ENCODE results near the gene ZRSR2.
"Not testable (repeated sequence)": the region's sequence is repeated elsewhere in the genome, so short reads cannot be mapped to it uniquely, and the experiment has no call there.

The ZRSR2 gene, protein sequence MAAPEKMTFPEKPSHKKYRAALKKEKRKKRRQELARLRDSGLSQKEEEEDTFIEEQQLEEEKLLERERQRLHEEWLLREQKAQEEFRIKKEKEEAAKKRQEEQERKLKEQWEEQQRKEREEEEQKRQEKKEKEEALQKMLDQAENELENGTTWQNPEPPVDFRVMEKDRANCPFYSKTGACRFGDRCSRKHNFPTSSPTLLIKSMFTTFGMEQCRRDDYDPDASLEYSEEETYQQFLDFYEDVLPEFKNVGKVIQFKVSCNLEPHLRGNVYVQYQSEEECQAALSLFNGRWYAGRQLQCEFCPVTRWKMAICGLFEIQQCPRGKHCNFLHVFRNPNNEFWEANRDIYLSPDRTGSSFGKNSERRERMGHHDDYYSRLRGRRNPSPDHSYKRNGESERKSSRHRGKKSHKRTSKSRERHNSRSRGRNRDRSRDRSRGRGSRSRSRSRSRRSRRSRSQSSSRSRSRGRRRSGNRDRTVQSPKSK

DNA sequence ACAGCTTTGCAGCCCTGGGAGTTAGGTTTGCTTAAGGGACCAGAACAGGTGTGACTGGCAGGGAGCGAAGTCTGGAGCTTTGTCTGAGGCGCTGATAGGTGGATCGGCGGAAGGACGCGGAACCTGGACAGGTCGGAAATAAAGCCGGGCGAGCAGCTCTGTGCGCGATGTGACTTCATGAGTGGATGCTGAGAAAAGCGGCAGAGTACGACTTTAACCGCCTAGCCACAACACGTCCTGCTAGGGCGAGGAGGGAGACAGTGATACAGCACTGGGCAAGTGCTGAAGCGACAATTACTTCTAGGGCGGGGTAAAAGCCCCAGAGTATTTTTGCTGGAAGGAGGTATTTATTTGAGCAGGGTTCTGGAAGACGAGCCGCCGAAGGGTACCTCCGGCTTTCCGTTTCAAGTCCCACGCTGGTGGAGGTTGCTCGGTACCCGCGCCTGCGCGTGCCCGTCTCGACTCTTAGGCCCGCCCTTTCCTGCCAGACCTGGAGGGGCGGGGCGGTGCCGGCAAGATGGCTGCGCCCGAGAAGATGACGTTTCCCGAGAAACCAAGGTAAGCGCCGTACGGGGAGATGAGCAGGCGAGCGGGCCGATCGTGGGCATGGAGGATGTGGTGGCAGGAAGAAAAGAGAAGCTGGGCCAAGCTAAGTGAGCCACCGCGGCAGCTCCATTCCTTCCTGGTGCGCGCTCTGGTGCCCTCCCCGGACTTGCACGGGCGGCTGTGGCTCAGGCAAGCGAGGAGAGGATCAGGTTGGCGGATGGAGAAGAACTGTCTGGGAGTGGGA lies at the start of gene ZRSR2:
Gene ZRSR2 (plus strand): TSS at position 506 of the 790 bp plus-strand sequence. CDS start 12 bp downstream, at position 518.
- DNase-seq (ENCODE audit: low spot score): peak; percentile 87

DNA sequence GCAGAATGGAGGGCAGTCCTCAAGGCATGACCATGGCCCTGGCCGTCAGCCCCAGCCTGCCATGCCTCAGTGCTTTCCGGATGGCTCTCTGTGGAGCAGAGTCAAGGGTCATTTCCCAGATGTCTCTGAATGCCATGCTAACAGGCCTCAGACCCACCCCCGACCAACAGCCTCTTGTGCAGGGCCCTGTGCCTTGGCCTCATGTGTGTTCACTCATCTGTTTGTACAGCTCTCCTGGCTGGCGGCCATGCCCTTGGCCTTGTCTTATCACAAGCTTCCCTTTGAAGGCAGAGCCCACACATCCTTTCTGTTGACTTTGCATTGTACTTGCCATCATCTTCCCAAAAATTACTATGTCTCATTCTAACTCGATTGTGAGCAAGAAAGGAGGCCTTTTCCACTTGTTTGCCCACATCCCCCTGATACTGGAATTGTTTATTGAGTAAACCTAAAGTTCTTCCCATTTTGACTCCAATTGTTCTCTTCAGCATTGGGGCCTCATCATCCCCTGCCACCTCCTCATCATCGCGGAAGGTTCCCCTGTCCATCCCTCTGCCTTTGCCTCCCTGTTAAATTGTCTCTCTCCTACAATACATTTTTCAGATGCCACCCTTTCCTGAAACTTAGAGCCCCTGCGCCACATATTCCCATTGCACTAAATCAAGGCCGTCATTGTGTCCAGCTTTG lies 46.0 kb upstream of the ZRSR2 start:
- no peak for DNase-seq (ENCODE audit: low spot score)

DNA sequence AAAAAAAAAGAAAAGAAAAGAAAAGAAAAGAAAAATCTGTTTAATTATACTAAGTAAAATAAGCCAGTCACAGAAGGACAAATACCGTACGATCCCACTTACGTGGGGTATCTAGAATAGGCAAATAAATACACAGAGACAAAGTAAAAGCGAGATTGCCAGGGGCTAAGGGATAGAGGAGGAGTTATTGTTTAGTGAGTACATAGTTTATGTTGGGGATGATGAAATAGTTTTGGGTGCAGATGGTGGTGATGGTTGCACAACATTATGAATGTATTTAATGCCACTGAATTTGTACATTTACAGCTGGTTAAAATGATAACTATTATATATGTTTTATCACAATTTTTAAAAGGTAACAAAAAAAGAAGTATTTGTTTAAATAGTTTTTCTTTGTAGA lies 45.1 kb upstream of the ZRSR2 start:
- no peak for DNase-seq (ENCODE audit: low spot score)

DNA sequence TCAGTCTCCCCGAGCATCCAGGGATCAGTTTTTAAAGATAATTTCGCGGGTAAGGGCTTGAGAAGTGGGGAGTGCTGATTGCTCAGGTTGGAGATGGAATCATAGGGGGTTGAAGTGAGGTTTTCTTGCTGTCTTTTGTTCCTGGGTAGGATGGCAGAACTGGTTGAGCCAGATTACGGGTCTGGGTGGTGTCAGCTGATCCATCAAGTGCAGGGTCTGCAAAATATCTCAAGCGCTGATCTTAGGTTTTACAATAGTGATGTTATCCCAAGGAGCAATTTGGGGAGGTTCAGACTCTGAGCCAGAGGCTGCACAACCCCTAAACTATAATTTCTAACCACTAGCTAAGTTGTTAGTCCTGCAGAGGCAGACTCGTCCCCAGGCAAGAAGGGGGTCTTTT lies 43.6 kb upstream of the ZRSR2 start:
- not testable (repeated sequence) for DNase-seq (ENCODE audit: low spot score)

DNA sequence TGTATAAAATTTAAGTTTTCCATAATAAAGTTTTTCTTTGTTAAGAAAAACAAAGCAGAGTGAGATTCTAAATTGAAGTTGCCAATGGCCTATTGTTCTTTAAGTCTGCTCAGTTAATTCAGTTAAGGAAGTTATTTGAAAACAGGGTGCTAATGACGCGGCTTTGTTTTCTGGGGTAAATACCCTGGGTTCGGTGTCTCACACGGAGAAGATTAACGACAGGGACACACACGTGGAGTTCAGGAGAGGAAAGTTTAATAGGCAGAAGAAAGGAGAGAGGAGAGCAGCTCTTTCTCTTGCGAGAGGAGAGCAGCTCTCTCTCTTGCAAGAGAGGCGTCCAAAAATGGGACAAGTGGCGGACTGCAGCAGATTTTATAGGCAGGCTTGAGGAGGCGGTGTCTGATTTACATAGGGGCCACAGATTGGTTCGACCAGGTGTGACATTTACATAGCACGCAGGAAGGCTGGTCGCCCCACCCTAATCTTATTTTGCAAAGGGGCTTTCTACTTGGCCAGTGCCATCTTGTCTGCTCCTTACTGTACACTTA lies 42.6 kb upstream of the ZRSR2 start:
- peak; percentile 50 for DNase-seq (ENCODE audit: low spot score)

DNA sequence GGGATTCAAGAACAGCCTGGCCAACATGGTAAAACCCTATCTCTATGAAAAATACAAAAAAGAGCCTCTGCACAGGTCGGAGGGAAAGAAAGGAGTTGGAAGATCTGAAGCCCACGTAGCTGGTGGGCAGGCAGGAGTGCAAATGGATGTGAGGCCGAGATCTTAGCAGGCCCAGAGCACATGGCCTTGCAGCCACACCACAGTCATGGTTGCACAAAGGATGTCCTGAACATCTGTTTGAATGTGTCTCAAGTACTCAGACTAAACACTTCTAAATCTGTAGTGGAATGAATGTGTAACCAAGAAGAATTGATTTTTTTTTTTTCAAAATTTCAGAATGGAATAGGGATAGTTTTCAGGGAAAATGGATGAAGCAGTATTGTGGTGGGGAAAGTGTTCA lies 41.4 kb upstream of the ZRSR2 start:
- DNase-seq (ENCODE audit: low spot score): no peak

DNA sequence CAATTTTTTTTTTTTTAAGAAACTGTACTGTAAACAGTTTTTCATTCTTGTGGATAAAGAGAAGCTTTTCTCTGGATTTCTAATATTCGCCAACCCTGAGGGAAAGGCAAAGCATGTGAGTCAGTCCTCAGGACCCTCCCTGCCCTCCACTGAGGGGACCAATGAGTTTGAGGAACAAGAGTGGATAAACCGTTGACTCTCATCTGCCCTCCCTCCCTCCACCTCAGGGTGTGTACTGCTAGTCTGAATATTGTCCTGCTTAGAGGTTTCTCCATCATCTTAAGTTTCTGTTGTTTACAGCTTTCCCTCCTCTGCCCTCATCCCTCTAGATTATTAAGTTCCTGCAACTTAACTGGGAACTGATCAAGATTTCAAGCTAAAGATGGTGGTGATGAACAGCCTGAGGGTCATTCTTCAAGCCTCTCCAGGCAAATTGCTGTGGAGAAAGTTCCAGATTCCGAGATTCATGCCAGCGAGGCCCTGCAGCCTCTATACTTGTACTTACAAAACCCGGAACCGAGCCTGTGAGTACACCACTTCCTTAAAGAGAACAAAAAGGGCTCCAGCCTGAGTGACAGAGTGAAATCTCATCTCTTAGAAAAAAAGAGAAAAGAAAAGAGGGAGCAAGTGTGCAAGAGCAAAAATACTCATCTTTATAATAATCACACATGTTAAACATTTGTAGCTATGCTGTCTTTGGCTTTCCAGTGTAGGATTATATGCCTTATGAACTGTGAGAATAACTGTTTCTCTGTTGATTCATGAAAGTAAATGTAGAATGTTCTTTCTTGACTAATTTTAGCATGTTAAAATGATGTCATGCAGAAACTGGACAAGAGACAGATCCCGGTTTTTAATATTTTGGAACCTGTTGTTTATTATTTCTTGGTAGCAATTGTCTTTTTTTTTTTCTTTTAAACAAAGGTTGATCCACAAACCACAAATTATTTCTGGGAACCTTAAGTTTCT lies 40.4 kb upstream of the ZRSR2 start:
- no peak for DNase-seq (ENCODE audit: low spot score)

DNA sequence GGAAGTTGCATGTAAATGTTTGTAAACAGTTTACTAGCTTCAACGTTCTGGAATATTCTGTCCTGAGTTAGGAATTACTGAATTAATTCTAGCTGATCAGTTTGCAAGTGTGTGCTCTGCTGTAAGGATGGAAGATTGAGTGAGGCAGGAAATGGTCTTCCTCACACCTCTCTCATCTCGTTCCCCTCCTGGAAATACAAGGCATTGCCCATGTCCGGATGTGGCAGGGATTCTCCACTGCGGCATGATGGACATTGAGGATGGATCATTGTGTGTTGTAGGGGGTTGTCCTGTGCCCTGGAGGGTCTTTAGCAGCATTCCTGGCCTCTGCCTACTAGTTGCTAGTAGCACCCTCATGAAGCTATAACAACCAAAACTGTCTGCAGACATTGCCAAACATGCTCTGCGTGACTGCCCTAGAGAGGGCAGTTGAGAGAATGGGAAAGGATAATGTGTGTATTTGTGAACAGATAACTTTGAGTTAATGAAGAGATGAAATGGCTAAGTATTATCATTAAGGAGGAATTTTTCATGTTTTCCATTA lies 39.6 kb upstream of the ZRSR2 start:
- no peak for DNase-seq (ENCODE audit: low spot score)

DNA sequence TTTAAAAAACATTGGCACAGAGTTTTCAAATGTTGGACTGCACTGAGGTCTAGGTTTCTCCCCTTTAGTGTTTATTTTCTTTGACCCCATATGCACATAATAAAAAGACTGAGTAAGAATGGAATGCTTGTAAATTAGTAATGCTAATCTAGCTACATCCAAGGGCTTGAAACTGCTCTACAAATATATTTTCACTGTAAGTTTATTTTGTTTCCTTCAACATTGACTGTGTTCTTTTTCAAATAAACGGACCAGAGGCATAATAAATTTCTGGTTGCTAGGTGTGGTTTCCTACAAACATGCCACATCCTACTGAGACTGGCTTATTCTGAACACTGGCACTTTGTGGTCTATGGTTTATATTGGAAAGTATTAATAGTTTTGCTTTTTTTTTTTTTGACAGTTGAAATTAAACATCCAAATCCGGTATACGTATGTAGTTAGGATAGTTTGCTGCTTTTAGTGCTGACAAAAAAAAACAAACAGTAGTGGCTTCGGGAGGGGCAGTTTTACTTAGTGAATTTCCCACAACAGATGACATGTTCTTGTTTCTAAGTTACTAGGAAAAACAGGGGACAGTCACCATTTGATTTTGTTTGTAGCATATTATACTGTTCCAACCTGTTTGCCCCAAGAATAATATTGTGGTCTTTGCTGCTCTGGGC lies 39.0 kb upstream of the ZRSR2 start:
- no peak for DNase-seq (ENCODE audit: low spot score)

DNA sequence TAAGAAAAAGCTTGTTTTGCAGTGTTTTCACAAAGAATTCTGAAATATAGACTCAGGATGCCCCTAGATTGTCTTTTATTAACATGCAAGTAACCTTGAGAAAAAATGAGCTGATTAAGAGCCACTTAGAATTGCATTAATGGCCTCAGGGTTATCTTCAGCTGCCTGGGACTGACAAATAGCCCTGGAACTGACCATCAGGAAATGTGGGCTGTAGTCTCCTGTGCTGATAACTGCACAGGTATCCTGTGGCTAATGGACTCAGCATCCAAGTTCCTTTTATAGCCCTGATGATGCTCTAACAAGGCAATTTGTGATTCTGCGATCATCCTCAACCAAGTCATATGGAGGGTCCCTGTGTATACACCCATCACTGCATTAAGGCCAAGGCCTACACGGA lies 35.2 kb upstream of the ZRSR2 start:
- no peak for DNase-seq (ENCODE audit: low spot score)

DNA sequence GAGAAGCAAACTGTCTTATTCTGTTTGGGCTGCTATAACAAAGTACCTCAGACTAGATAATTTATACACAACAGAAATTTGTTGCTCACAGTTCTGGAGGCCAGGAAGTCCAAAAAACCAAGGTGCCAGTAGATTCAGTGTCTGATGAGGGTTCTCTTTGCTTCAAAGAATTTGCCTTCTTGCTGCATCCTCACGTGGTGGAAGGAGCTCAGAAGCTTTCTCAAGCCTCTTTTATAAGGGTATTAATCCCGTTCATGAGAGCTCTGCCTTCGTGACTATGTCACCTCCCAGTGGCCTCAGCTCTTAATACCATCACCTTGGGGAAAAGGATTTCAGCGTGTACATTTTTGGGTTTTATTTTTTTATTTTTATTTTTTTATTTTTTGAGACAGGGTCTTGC lies 32.1 kb upstream of the ZRSR2 start:
- no peak for DNase-seq (ENCODE audit: low spot score)

DNA sequence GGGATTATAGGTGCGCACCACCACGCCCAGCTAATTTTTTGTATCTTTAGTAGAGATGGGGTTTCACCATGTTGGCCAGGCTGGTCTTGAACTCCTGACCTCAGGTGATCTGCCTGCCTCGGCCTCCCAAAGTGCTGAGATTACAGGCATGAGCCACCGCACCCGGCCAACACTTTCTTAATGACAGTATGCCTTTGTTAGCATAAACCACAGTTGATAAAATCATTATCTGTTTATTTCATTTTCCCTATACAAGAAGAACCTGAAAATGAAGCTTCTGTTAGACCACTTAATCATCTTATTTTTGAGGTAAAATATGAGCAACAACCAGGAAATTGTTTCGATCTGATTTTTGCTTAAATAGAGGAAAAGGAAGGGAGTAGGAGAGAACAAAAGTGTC lies 30.4 kb upstream of the ZRSR2 start:
- DNase-seq (ENCODE audit: low spot score): not testable (repeated sequence)

DNA sequence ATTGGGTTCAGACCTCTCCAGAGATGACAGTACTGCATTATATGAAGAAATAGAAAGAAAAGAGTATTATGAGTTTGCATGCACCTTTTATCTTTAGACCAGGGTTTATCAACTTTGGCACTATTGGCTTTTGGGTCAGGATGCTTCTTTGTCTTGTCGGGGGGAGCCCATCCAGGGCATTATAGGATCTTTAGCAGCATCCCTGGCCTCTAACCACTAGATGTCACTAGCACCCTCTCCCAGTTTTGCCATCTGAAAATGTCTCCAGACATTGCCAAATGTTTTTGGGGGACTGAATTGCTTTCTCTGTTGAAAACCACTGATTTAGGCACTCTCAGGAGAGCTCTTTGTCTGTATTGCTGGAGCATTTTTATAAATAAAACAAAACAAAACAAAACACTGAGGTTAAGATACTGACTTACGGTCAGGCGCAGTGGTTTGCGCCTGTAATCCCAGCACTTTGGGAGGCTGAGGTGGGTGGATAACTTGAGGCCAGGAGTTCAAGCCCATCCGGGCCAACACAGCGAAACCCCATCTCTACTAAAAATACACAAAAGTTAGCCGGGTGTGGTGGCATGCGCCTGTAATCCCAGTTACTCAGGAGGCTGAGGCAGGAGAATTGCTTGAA lies 28.6 kb upstream of the ZRSR2 start:
- no peak for DNase-seq (ENCODE audit: low spot score)

DNA sequence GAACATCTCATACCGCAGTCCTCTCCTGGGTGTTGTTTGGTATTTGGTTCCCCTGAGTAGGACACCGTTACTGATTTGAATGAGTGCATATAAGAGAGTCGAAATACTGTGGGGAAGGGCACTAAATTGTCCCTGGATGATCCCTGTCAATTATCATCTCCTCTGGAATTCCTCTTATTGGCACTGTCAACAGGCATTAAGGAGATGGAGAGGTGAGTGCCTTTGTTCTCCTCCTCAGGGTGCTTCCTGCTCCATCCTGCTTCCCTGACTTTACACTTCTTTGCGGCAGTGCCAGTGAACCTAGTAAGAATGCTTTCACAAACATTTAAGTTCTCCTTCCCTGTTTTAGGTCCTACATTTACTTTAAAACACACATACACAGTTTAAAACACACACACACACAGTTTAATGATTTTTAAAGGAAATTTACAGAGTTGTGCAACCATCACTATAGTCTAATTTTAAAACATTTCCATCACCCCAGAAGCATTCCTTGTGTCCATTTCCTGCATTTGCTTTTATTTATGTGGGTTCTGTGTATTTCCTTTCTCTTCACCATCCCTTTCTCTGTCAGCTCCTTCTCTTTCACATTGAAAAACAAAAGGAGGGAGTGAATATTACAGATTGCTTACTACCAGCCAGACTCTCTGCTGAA lies 20.9 kb upstream of the ZRSR2 start:
- DNase-seq (ENCODE audit: low spot score): no peak

DNA sequence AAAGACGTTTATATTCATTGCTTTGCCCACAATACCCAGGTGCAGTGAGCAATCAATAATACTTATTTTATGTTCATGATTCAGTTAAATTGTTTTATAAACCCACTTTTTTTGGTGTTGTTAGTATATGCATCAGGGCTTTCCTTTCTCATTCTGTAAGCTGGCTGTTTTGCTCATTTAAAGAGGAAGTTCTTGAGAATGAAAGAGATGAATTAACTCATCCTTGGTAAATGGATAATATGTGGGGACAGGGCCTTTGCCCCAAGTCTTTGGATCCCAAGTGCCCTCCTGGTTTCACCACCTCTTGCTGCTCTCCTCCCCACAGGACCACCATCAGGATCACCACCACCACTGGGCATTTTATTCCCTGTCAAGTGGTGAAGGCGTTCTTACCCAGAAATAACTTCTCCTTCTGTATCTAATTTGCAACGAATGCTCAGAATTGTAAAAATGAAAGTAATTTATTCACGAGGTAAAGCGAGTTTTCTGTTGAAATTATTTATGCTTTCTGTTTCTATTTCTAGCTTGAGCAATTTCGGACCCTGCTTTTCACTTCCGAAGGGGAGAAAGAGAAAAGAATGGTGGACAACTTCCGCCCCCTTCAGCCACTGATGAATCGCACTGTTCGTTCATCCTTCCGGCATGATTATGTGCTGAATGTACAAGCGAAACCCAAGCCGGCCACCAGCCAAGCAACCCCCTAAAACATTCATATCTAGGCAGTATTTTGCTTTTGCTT lies 8.2 kb upstream of the ZRSR2 start:
- DNase-seq (ENCODE audit: low spot score): no peak

DNA sequence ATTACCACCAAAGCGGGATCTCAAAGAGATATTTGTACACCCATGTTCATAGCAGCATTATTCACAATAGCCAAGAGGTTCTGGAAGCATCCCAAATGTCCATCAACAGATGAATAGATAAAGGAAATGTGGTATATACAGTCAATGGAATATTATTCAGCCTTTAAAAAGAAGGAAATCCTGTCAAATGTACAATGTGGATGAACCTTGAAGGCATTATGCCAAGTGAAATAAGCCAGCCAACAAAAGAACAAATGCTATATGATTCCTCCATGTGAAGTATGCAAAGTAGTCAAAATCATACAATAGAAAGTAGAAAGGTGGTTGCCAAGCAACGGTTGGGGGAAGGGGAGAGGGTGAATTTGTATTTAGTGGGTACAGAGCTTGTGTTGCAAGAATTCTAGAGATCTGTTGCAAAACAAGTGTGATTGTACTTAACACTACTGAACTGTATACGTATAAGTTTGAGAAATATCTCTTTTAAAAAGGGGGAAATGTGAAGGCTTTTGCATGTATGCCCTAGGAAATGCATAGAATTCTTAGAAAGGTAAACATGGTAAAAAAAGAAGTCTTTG lies 5.0 kb upstream of the ZRSR2 start:
- no peak for DNase-seq (ENCODE audit: low spot score)

DNA sequence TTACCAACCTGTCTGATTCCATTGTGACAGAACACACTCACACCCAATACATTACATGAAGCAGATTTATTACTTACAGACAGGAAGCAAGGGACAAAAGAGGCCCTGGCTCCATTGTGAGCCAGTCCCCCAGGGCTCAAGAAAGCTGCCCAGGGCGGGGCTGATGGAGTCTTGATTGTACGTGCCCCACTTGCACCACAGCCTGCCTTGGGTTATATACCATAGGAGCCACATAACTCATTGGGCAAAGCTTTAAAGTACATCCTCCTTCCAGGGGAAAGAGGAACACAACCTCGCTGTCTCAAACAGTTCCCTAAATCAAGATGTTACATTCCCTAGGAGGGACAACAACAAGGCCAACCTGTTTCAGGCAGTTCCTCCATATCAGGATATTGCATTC lies 3.4 kb upstream of the ZRSR2 start:
- no peak for DNase-seq (ENCODE audit: low spot score)

DNA sequence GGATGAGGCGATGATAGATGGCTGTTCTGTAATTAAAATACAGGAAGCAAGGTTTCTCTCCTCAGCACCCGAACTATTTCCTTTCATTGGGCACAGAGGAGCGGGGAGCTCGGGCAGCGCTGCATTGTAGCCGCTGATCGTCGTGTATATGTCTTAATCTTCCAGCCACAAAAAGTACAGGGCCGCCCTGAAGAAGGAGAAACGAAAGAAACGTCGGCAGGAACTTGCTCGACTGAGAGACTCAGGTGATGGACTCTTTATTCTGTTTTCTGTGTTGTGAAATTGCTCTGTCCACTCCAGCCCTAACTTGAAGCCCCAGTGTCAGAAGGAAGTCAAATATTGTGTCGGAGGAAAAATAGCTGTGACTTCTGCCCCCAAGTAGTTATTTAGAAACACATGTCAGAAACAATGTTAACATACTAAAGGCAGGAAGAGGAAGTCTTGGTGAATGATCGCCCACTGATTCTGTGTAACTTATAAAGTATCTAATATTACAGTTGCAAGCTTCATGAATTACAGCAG lies 546 bp downstream of the ZRSR2 start:
- DNase-seq (ENCODE audit: low spot score): no peak

Measured in ecto neural progenitor cell (in vitro differentiated cells).